HUES48 (cell line): Measurements from ENCODE around the gene ATP5F1A.

Source experiments
- H3K27ac ChIP-seq: one replicate; pipeline ENCODE4 v1.7.0; 2013; ENCODE audit warnings: low read depth, low read length, inconsistent platforms
- H3K27me3 ChIP-seq: 2 replicates; pipeline ENCODE4 v1.6.1; 2013; ENCODE audit warnings: mild to moderate bottlenecking, low read length; ENCODE audit not compliant: control insufficient read depth, insufficient read depth
- H3K36me3 ChIP-seq: 2 replicates; pipeline ENCODE4 v1.6.1; 2013; ENCODE audit warnings: low read length; ENCODE audit not compliant: control insufficient read depth, insufficient read depth
- H3K4me1 ChIP-seq: 2 replicates; pipeline ENCODE4 v1.6.1; 2013; ENCODE audit warnings: mild to moderate bottlenecking, low read length; ENCODE audit not compliant: control insufficient read depth, insufficient read depth
- H3K4me3 ChIP-seq: 2 replicates; pipeline ENCODE4 v1.5.1; 2013; ENCODE audit warnings: mild to moderate bottlenecking, low read depth, low read length
- H3K9ac ChIP-seq: 2 replicates; pipeline ENCODE4 v1.6.1; 2013; ENCODE audit warnings: mild to moderate bottlenecking, low read depth, low read length, moderate library complexity
- H3K9me3 ChIP-seq: 2 replicates; pipeline ENCODE4 v1.6.1; 2013; ENCODE audit warnings: low read length; ENCODE audit not compliant: control insufficient read depth, insufficient read depth

The ATP5F1A gene

DNA sequence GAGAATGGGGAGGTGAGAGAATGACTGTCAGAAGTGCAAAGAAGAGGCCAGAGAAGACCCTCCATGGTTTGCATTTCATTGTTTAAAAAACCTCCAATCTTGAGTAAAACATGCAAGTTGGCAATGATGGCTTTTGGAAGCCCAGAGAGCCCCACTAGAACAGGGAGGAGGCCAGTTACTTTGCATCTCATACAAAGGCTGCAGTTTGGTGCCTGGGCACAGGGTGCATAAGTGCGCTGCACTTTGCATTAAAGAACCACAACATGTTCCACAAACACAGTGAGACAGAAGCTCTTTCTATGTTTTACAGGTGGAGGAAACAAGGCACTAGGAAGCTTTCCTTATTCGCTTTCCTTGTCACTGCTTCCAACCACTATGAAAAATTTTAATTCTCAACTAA is 51.4 kb downstream of the ATP5F1A start:
- H3K27ac ChIP-seq = no peak overlapping the region
- H3K9me3 ChIP-seq = no peaks in the 10 kb centered on the region
- H3K27me3 ChIP-seq = no peaks in the 10 kb centered on the region
- H3K4me1 ChIP-seq = 0 out of 2 replicates have a peak, but pooled peaks cover 5% of the 10 kb centered on the region
- no peak overlapping the region for H3K9ac ChIP-seq
- H3K36me3 ChIP-seq = no peaks in the 10 kb centered on the region
- no peak overlapping the region for H3K4me3 ChIP-seq

DNA sequence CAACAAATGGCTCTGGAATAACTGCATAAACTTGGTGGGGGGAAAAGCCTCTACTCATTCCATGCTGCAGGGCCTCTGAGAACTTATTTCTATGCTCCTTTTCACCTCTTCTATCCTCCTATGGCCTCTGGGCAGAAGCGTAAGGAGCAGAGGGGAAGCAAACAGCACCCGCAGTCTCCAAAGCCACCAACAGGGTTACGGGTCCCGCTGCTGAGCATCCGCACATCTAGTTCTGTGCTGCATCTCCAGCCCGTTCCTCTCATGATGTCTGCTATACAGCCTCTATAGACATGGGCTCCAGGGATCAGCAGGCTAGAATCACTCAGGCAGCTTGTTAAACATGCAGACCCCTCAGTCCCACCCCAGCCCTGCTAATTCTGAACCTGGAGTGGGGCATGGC is 52.0 kb downstream of the ATP5F1A start:
- Histone ChIP-seq H3K9me3 (no peaks in the 10 kb centered on the region), H3K9ac (no peak overlapping the region), H3K27me3 (no peaks in the 10 kb centered on the region), H3K27ac (no peak overlapping the region), H3K36me3 (no peaks in the 10 kb centered on the region), H3K4me3 (no peak overlapping the region), H3K4me1 (0 out of 2 replicates have a peak, but pooled peaks cover 5% of the 10 kb centered on the region)

DNA sequence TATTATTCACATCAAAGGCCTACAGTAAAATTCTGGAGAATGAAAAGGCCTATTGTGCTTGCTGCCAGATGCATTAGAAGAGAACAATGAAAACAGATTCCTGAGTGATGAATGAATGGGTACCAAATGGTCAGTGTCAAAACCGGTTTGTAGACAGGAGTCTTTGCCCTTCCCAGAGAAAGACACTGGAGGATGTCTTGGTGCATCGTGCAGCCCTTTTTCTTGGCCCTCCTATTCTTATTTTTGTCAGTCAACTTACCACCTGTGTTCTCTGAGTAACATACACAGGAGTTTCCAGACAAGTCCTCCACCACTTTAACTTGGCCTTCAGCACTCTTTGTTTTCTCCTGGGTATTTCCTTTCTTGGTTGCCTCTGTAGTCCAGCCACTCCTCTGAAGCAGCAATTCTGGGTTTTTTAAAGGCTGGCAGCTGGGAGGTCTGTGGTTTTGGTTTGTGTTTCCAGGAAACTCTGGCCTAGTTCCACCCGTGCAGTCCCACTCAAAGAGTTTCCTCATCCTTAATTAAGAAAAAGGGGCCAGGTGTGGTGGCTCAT is 55.4 kb downstream of the ATP5F1A start:
- H3K4me1 ChIP-seq = 0 out of 2 replicates have a peak, but pooled peaks cover 5% of the 10 kb centered on the region
- no peaks in the 10 kb centered on the region for H3K9me3 ChIP-seq
- no peak overlapping the region for H3K9ac ChIP-seq
- no peak overlapping the region for H3K4me3 ChIP-seq
- H3K27ac ChIP-seq = no peak overlapping the region
- no peaks in the 10 kb centered on the region for H3K36me3 ChIP-seq
- no peaks in the 10 kb centered on the region for H3K27me3 ChIP-seq

DNA sequence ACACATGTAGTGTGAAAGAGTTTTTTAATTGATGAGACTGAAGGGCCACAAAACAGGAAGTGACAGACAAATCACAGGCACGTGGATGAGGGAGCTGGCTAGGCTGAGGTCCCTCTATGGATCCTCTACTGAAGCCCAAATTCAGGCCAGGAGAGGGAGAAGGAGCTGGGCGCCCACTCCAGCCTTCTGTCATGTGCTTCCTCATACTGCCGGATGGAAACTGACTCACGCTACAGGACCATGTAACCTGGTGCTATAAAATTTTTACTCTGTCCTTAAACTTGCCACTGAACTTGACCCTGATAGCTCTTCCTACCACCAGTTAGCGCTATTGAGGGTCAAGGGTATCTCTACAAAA is 57.4 kb downstream of the ATP5F1A start:
- H3K4me3 ChIP-seq = no peak overlapping the region
- no peak overlapping the region for H3K9ac ChIP-seq
- H3K4me1 ChIP-seq = 0 out of 2 replicates have a peak, but pooled peaks cover 5% of the 10 kb centered on the region
- H3K36me3 ChIP-seq = no peaks in the 10 kb centered on the region
- no peaks in the 10 kb centered on the region for H3K27me3 ChIP-seq
- H3K27ac ChIP-seq = peak overlapping the region; percentile 32
- no peaks in the 10 kb centered on the region for H3K9me3 ChIP-seq

DNA sequence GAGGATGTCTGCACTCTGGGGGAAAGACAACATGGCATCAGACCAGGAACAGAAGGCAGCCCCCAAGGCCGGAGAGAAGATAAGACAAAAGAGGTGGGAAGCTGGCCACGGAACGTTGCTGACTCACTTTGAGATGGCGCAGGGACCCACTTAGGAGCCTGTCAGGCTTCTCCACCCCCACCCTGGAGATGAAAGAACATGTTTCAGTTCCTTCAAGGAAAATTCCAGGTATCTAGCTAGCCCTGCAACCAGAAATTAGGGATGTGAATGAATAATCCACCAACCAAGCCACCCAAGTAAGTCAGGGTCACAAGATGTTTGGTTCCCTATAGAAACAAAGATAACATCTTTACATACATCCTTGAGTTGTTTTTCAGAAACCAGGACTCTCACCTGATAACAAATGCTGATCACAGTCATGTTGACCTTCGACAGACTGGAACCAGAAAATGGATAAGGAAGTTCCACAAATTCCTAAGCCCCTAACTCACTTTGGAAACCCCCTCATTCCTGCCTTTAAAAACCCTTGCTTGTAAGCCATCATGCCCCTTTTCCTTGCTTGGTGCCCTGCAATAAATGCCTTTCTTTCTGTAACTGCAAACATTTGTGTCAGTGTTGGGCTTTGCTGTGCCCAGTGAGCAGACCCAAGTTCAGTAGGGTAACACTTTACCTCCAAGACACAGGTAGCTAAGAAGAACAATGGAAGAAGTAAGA is 57.9 kb downstream of the ATP5F1A start:
- H3K9ac ChIP-seq = no peak overlapping the region
- H3K36me3 ChIP-seq = no peaks in the 10 kb centered on the region
- H3K27ac ChIP-seq = peak overlapping the region; percentile 38
- no peaks in the 10 kb centered on the region for H3K9me3 ChIP-seq
- no peaks in the 10 kb centered on the region for H3K27me3 ChIP-seq
- H3K4me3 ChIP-seq = no peak overlapping the region
- H3K4me1 ChIP-seq = 0 out of 2 replicates have a peak, but pooled peaks cover 5% of the 10 kb centered on the region

DNA sequence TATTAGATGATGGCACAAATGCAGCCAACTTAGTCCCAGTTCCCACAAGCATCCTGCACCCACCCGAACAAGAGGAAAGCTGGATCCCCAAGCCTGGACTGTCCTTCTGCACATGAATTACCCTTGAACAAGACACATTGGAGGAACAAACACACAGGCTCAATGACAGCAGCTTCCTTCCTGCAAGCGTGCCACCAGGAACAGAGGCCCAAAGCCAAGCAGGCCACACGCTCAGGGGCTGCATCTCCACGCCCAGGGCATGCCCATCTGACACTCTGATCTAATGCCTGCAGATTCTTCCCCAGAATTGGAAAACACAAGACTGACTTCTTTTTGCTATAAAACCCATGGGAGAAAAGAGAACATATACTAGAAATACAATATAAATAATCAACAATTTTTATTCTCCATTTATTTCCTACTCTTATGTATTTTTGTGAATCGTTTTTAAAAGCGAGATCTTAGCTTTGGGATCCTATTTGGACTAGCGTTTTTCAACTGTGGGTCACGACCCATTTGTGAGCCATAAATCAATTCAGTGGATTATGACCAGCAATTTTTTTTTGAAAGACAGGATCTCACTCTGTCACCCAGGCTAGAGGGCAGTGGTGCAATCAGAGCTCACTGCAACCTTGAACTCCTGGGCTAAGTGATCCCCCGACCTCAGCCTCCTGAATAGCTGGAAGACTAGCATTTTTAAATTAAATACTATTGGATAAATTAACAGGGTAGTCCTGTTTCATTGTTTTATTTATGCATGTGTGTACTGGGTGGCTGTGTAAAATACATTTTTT is 60.4 kb downstream of the ATP5F1A start:
- H3K4me1 ChIP-seq = 0 out of 2 replicates have a peak, but pooled peaks cover 5% of the 10 kb centered on the region
- no peaks in the 10 kb centered on the region for H3K27me3 ChIP-seq
- no peak overlapping the region for H3K9ac ChIP-seq
- no peak overlapping the region for H3K27ac ChIP-seq
- no peak overlapping the region for H3K4me3 ChIP-seq
- H3K9me3 ChIP-seq = no peaks in the 10 kb centered on the region
- no peaks in the 10 kb centered on the region for H3K36me3 ChIP-seq

DNA sequence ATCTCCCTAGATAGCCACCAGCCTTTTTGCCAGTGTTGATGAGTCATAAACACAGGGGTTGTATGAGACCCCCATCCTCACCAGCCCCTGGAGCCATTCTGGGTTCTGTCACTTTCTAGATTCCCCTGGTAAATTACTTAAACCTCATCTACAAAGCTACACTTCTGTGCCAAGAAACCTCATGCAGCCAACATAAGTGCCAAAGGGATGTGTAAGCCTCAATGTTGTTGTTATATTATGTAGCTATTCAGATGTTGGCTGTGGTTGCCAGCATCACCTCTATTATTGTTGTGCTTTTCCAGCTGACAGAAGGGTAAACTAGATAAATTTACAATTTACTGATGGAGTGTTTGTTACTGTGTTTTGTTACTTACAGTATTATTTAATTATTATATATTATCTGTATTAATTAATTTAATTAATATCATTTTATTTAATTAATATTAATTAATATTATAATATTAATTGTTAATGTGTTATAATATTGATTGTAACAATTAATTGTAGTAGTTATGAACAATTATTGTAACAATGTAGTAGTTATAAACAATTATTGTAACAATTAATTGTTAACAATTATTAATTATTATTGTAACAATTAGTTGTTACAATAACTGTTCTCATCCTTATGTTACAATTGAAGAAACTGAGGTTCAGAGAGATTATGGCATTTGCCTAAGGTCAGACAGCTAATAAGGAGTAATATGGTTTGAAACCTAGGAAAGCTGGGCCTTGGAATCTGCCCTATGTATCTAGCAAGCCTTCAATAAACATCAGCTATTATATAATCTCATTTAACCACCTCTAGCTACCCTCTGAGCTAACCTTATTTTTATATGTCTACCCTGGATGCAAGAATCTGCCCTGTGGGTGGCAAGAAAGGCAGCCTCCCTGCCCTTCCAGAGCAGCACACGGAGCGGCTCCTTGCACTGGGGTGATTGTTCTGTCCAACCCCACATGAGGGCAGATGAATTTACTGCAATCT is 62.1 kb downstream of the ATP5F1A start:
- H3K36me3 ChIP-seq = no peaks in the 10 kb centered on the region
- H3K9ac ChIP-seq = no peak overlapping the region
- no peak overlapping the region for H3K27ac ChIP-seq
- no peaks in the 10 kb centered on the region for H3K4me1 ChIP-seq
- H3K9me3 ChIP-seq = no peaks in the 10 kb centered on the region
- H3K4me3 ChIP-seq = no peak overlapping the region
- peaks cover 4% of the 10 kb centered on the region; the same call in 1 of the 2 replicates for H3K27me3 ChIP-seq

DNA sequence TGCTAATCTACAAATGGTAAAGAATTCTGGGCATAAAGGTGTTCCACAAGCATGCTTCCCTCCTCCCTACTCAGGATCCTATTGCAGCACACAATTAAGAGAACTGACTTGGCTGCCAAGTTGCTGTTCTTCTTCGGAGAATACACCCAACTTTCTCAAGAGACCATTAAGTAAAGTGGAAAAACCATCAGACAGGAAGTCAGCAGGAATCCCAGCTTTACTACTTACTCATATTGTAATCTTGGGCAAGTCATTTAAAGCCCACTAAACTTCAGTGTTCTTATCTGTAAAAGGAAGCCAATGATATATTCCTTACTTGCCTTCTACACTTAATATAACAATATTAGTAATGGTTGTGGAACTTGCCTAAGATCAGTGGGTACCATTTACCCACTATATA is 63.9 kb downstream of the ATP5F1A start:
- Histone ChIP-seq H3K9me3 (no peaks in the 10 kb centered on the region), H3K27ac (no peak overlapping the region), H3K27me3 (peaks cover 20% of the 10 kb centered on the region), H3K4me3 (no peak overlapping the region), H3K4me1 (no peaks in the 10 kb centered on the region), H3K36me3 (no peaks in the 10 kb centered on the region), H3K9ac (no peak overlapping the region)

DNA sequence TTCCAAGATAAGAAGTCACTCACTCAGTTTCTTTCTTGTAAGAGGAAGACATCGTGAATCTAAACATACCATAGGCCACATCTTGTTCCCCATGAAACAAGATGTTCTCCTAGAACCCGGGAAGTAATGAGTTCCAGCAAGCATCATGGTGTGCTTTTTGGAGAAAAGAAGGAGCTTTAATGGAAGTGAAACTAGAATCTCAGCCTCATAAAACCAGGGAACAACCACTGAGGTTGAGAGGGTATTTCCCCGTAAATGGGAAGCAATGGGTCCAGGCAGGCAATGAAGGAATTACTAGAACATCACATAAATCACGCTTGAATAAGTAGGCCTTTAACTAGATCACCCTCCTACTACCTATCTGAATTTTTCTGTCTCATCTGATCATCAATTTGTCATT is 66.4 kb downstream of the ATP5F1A start:
- Histone ChIP-seq H3K9ac (no peak overlapping the region), H3K27me3 (peaks cover 39% of the 10 kb centered on the region), H3K9me3 (no peaks in the 10 kb centered on the region), H3K27ac (no peak overlapping the region), H3K36me3 (no peaks in the 10 kb centered on the region), H3K4me3 (no peak overlapping the region), H3K4me1 (no peaks in the 10 kb centered on the region)
